VCaP (cell line): ENCODE results near the gene FCMR.

Experiments
- H3K27ac ChIP-seq: fragments of 450-650 bp; 2 replicates; pipeline ENCODE4 v1.5.1; 2017
- TF ChIP-seq, protein P1 (sequence below): fragments of 450-650 bp; conservative IDR thresholded peaks from 2 replicates; pipeline ENCODE4 v1.5.1; 2017; ENCODE audit warnings: mild to moderate bottlenecking, moderate library complexity

The FCMR gene

DNA sequence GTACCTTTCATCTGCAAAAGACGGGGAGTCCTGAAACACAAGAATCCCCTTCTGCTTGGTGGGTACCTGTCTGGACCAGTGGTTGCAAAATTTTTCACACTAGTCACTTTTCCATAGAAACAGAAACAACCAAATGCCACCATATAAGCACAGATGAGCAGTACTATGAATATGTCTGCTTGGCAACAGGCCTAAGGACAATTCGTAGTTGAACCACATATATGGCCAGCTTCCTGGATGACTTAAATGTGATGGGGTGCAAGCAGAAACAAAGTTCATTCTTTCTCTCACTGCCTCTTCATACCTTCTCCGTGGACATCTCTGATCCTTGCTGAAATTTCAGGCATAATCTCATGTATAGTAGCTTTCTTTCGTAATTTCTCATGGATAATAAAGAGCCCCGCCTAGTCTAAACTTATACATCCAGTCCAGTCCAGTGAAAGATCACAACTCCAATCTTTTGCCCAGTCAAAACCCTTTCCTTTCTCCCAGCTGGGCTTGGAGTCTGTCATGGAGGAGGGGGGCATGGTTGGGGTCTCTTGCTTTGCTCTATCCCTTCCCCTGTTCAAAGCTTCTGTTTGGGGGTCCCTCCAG lies 41.5 kb upstream of the FCMR start:
- no peak overlapping the region for H3K27ac ChIP-seq
- TF ChIP-seq, protein P1, sequence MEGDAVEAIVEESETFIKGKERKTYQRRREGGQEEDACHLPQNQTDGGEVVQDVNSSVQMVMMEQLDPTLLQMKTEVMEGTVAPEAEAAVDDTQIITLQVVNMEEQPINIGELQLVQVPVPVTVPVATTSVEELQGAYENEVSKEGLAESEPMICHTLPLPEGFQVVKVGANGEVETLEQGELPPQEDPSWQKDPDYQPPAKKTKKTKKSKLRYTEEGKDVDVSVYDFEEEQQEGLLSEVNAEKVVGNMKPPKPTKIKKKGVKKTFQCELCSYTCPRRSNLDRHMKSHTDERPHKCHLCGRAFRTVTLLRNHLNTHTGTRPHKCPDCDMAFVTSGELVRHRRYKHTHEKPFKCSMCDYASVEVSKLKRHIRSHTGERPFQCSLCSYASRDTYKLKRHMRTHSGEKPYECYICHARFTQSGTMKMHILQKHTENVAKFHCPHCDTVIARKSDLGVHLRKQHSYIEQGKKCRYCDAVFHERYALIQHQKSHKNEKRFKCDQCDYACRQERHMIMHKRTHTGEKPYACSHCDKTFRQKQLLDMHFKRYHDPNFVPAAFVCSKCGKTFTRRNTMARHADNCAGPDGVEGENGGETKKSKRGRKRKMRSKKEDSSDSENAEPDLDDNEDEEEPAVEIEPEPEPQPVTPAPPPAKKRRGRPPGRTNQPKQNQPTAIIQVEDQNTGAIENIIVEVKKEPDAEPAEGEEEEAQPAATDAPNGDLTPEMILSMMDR: no peak

DNA sequence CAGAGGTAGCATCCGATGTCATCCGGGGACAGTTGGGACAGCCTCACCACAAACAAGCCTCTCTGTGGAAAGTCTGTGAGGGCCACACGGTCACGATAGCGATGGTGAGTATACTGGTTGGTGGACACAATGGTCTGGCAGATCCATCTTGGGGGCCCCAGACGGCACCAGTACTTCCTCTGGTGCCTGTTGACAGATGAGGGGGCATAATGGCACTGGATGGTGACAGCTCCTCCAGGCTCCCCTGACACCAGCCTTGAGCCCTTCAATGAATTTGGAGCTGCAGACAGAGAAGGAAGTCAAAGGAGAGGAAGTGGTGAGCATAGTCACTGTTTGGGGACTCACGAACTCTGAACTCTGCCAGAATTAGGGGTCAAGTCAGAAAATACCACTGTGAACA lies 40.5 kb upstream of the FCMR start:
- TF ChIP-seq, protein P1: no peak
- H3K27ac ChIP-seq: no peak overlapping the region

DNA sequence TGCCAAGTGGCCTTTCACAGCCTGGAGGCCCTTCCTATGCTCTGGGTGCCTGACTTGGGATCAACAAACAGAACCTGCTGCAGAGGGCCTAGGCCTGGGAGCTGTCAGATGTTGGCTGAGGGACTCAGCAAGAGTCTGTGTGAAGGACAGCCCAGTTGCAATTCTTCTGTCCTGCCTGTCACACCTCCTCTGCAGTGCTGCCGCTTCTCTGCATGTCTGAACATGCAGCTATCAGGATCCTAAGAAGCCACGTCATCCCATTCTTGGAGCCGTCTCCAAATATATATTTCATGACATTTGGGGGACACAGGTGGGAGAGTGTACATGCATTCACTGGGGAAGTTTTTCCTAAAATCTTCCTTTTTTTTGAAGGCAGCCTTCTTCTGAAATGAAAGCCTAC lies 39.9 kb upstream of the FCMR start:
- TF ChIP-seq, protein P1: no peak
- no peak overlapping the region for H3K27ac ChIP-seq

DNA sequence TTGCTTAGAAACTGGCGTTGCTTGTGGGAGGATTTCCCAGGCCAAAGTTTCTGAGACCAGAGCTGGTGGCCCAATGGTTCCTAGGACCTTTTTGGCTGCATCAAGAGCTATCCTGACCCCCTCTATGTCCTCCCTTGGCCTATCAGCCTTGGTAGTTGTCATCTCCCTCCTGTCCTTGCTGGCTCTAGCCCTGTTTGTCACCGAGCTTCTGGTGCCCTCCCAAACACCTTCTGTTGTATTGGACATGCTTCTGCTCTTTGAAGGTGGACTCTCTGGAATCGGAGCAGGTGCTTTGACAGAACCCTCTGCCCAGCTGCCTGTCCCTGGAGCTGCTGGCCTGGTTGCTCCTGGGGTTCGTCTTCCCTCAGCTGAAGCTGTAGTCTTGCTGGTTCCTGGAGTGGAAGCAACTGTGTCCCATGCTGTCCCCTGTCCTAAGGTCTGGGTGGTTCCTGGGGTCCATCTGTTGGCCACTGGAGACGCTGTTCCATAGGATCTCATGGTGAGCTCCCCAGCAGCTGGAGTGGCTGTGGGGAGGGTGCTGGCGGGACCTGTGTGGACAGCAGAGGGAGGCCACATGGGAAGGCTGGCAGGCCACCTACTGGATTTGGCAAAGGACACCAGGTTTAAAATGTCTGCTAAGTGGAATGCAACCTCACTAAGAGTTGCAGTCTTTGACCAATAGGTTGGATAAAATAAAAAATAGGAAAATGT lies 39.1 kb upstream of the FCMR start:
- no peak overlapping the region for H3K27ac ChIP-seq
- TF ChIP-seq, protein P1: no peak

DNA sequence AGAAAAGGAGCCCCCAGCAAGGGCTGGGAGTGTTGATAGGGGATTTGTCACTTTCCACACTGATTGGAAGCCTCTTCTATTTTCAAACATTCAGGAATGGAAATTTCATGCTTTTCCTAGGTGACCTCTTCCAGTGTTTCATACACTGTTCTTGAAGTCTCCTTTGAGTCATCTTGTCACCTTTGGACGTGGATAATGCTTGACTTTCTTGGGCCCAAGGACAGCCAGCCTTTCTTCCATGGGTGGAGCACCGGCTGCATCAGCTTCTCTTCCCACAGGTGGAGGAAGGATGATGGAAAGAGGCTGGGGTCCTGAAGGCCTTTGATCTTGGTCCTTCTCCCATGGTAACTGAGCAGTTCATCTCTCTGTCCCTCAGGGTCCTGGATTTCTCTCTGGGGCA lies 36.4 kb upstream of the FCMR start:
- TF ChIP-seq, protein P1: no peak
- H3K27ac ChIP-seq: no peak overlapping the region

DNA sequence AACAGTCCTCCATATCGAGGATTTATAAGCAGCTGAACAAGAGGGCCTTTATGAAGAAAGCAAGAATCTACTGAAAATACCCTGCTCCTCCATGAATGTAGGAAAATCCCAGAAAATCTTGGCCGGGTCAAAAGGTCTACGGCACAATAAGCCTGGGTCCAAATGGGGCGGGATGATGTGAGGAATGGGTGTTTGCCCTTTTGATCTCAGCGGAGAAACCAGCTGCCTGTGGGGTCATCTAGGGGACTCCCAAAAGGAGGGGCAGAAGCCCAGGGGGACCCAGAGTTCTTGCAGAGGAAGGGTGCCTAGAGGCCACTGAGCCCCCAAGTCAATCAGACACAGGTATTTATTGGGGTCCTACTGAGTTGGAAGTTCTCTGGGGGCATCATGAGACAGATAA lies 35.9 kb upstream of the FCMR start:
- TF ChIP-seq, protein P1: no peak

DNA sequence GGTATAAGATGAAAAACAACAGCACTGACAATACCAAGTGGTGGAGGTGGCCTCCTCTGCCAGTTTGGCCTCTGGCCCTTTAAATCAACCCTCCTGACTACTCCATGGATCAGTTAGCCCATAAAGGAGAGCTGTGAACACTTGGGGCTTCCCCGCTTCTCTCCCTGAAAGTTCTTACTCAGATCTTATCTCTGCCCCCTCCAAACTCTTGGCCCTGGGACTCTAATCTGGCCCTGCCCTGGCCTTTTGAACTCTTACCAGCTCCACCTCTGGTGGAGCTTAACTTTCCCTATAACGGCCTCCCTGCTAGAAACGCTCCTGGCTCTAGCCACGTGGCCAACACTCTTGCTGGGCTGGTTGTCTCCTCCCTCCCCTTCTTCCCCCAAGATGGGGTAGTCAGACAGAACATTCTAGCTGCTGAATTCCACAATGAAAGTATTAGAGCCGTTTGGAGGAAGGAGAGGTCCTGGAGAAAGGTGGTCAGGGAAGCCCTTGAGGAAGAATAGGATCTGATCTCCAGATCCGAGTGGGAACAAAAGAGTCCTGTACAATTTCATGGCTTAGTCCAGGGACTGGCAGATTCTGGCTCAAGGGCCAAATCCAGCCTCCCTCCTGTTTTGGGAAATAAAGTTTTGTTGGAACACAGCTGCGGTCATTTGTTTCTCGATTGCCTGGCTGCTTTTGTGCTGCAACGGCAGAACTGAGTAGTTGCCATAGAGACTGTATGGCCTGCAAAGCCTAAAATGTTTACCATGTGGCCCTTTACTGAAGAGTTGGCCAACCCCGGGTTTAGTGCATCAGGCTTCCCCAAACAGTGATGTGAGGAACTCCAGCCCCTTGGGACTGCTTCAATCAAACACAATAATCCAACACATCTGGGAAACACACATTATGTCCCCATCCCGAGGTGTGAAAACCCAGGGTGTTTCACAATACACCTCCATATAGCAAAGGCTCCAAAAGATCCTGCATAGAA lies 34.0 kb upstream of the FCMR start:
- TF ChIP-seq, protein P1: no peak
- no peak overlapping the region for H3K27ac ChIP-seq

More for the DNA sequence above, 35.9 kb upstream of the FCMR start:
- H3K27ac ChIP-seq: no peak overlapping the region
